Endodermal cell (in vitro differentiated cells): ENCODE data around the gene ARHGAP26. TPM values are rescaled to one million over a fixed set of nuclear protein-coding genes. Genes with fewer than 3 reads are reported as not detected.

Experiments
- DNase-seq: peaks from one replicate; pipeline ENCODE4 v3.0.0-alpha.2; 2017
- H3K27ac ChIP-seq: 2 replicates; pipeline ENCODE4 v1.5.1; 2013; ENCODE audit warnings: mild to moderate bottlenecking, low read depth, low read length, moderate library complexity
- H3K27me3 ChIP-seq: 2 replicates; pipeline ENCODE4 v1.6.1; 2013; ENCODE audit warnings: mild to moderate bottlenecking, low read length, moderate library complexity; ENCODE audit not compliant: insufficient read depth, control insufficient read depth, poor library complexity, severe bottlenecking
- H3K36me3 ChIP-seq: 2 replicates; pipeline ENCODE4 v1.7.0; 2013; ENCODE audit warnings: mild to moderate bottlenecking, low read length, moderate library complexity; ENCODE audit not compliant: control insufficient read depth, insufficient read depth
- H3K4me1 ChIP-seq: one replicate; pipeline ENCODE4 v1.7.0; 2013; ENCODE audit warnings: low read length; ENCODE audit not compliant: control insufficient read depth, insufficient read depth
- H3K4me3 ChIP-seq: 2 replicates; pipeline ENCODE4 v1.5.1; 2013; ENCODE audit warnings: mild to moderate bottlenecking, low read length, moderate library complexity
- H3K9ac ChIP-seq: 2 replicates; pipeline ENCODE4 v1.6.1; 2013; ENCODE audit warnings: mild to moderate bottlenecking, low read length, moderate library complexity; ENCODE audit not compliant: poor library complexity, severe bottlenecking; ENCODE audit errors: extremely low read depth
- H3K9me3 ChIP-seq: 2 replicates; pipeline ENCODE4 v1.6.1; 2013; ENCODE audit warnings: mild to moderate bottlenecking, low read length, moderate library complexity; ENCODE audit not compliant: control insufficient read depth
- H3K27ac Mint-ChIP-seq: 2 replicates; pipeline ENCODE4 v1.8.0; 2020; ENCODE audit warnings: mixed read lengths
- H3K27me3 Mint-ChIP-seq: 2 replicates; pipeline ENCODE4 v1.8.0; 2021; ENCODE audit warnings: mild to moderate bottlenecking, mixed read lengths; ENCODE audit not compliant: insufficient read depth
- H3K36me3 Mint-ChIP-seq: 2 replicates; pipeline ENCODE4 v1.8.0; 2020; ENCODE audit warnings: low read depth, mixed read lengths
- H3K4me1 Mint-ChIP-seq: 2 replicates; pipeline ENCODE4 v1.8.0; 2020; ENCODE audit warnings: mixed read lengths
- H3K4me3 Mint-ChIP-seq: 2 replicates; pipeline ENCODE4 v1.8.0; 2020; ENCODE audit warnings: mild to moderate bottlenecking, moderate library complexity, mixed read lengths
- H3K9me3 Mint-ChIP-seq: 2 replicates; pipeline ENCODE4 v1.8.0; 2020; ENCODE audit warnings: mild to moderate bottlenecking, mixed read lengths
- CTCF ChIP-seq: fragments of 200-600 bp; sonication (generic); conservative IDR thresholded peaks from 2 replicates; pipeline ENCODE4 v1.5.0; 2021; ENCODE audit warnings: antibody characterized with exemption, mild to moderate bottlenecking
- WGBS, 2 experiments: methylation state at CpG; one replicate each; pipeline versions ENCODE4 v1.1.5 to v1.1.7; 2013; ENCODE audit warnings: missing lambda C conversion rate in 2 of 2, mixed read lengths in 1 of 2; ENCODE audit not compliant: insufficient coverage in 1 of 2, insufficient read length in 1 of 2; 5-methylcytosine and 5-hydroxymethylcytosine counted together
- total RNA-seq, 2 donors: library from RNA; stranded (reverse); fragmentation: NEBNext Ultra II Directional in 1 of 2; extraction: Animal tissue kit (Norgen Biotek cat#: 25700) in 1 of 2; gene quantifications; 2 replicates in 1 of 2; 3 replicates in 1 of 2; pipeline ENCODE4 v1.2.1, GENCODE V29; 2021

Gene ARHGAP26
- total RNA-seq, 2 donors from 2014 or later = 49.2 to 60.5 TPM

DNA sequence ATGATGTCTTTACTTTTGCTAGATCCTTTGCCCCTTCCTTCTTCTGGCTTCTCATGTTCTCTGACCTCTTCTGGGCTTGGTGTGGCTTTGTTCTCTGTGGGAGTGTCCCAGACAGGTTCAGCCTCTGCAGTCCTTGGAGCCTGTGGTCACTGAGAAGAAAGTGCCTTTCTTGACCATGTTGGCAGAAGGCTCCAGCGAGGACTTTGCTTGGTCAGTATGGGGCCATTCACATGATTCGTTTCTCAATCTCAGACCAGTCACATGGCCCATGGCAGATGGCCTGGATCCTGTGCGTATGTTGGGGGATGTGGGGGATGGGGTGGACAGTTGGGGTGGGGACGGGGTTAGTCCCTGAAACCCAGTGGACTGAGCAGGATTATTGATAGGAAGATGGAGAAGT is 274.1 kb downstream of the ARHGAP26 start:
- WGBS, 2 experiments = 89 to 90% methylated on average over 3 to 4 of the region's 4 CpGs

GRCh38 chr5:143045062-143045461 is 274.9 kb downstream of the ARHGAP26 start:
- Histone ChIP-seq H3K9me3 (no peaks in the 10 kb centered on the region), H3K36me3 (no peaks in the 10 kb centered on the region), H3K9ac (no peak overlapping the region), H3K27me3 (no peaks in the 10 kb centered on the region), H3K4me1 (no peaks in the 10 kb centered on the region), H3K4me3 (no peak overlapping the region), H3K27ac (no peak overlapping the region)
- H3K4me3 Mint-ChIP-seq = no peak overlapping the region
- no peak for DNase-seq
- no peak overlapping the region for H3K27ac Mint-ChIP-seq
- WGBS, 2 experiments = 95 to 96% methylated on average over 3 of the region's 3 CpGs
- no peaks in the 10 kb centered on the region for H3K9me3 Mint-ChIP-seq
- no peaks in the 10 kb centered on the region for H3K27me3 Mint-ChIP-seq
- peaks cover 31% of the 10 kb centered on the region for H3K36me3 Mint-ChIP-seq
- peaks cover 3% of the 10 kb centered on the region for H3K4me1 Mint-ChIP-seq
- TF ChIP-seq CTCF = no peak

More for the DNA sequence above, 274.1 kb downstream of the ARHGAP26 start:
- H3K4me3 Mint-ChIP-seq = no peak overlapping the region
- Histone ChIP-seq H3K27ac (no peak overlapping the region), H3K36me3 (no peaks in the 10 kb centered on the region), H3K9ac (no peak overlapping the region), H3K4me1 (no peaks in the 10 kb centered on the region), H3K27me3 (no peaks in the 10 kb centered on the region), H3K9me3 (no peaks in the 10 kb centered on the region), H3K4me3 (no peak overlapping the region)
- peaks cover 6% of the 10 kb centered on the region for H3K4me1 Mint-ChIP-seq
- H3K27me3 Mint-ChIP-seq = no peaks in the 10 kb centered on the region
- TF ChIP-seq CTCF = no peak
- no peaks in the 10 kb centered on the region for H3K9me3 Mint-ChIP-seq
- DNase-seq = no peak
- H3K27ac Mint-ChIP-seq = no peak overlapping the region
- peaks cover 31% of the 10 kb centered on the region for H3K36me3 Mint-ChIP-seq

DNA sequence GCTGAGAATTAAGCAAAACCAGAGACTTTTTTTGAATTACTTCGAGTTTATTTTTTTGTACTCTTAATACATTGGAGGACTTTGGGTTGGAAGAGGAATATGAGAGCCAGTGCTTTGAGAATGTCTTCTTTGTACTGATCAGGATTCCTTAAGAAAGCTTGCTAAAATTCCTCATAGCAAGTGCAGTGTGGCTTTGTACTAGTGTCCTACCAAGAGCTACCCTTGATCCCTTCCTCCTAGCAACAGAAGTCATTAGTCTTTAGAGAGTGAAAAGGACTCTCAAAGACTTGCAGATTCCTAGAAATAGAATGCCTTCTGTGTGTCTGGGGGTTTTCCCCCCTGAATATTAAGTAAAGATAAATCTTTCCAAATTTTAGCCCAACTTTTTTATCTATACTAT is 276.1 kb downstream of the ARHGAP26 start:
- TF ChIP-seq CTCF = no peak
- Histone ChIP-seq H3K27ac (no peak overlapping the region), H3K27me3 (no peaks in the 10 kb centered on the region), H3K36me3 (no peaks in the 10 kb centered on the region), H3K9ac (no peak overlapping the region), H3K4me3 (no peak overlapping the region), H3K9me3 (no peaks in the 10 kb centered on the region), H3K4me1 (no peaks in the 10 kb centered on the region)
- DNase-seq = no peak
- H3K36me3 Mint-ChIP-seq = peaks cover 31% of the 10 kb centered on the region
- H3K9me3 Mint-ChIP-seq = no peaks in the 10 kb centered on the region
- H3K4me3 Mint-ChIP-seq = no peak overlapping the region
- peaks cover 6% of the 10 kb centered on the region for H3K4me1 Mint-ChIP-seq
- WGBS, 2 experiments = 90 to 100% methylated on average over 1 of the region's 1 CpG
- H3K27ac Mint-ChIP-seq = no peak overlapping the region
- no peaks in the 10 kb centered on the region for H3K27me3 Mint-ChIP-seq
